ENCODE measurements around the gene CCDC88C. TPM values are rescaled to one million over a fixed set of nuclear protein-coding genes. Genes with fewer than 3 reads are reported as not detected.

CCDC88C gene
- total and polyA plus RNA-seq, 2 donors (not counting 3 experiments of a cell fraction or from before 2014, with no cell fraction given), result 11.4 to 52.1 TPM

DNA sequence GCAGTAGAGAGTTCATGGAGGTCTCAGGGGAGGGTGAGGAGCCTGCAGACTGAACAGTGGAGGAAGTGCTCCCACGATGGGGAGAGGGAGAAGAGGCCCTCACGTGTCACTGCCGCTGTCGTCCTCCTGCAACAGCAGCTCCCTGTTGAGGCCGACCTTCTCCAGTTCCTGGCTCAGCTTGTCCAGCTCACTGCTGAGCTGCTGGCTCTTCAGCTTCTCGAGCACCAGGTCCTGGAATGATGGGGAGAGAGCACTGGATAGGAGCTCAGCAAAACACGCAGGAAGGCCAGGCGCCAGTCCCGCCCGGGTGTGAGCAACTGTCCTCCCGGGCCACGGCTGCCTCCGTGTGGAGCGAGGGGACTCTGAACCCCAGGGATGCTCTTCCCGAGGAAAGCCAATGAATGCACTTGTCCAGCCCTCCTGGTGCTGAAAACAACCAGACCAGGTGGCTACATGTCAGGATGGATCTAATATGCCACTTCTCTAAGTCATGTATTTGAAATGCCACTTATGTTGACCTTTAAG, 107.8 kb downstream of the CCDC88C start:
- H3K4me1 ChIP-seq (ENCODE audit: control insufficient read depth, extremely low read depth, insufficient read depth, low read length), result peaks cover 9% of the 10 kb centered on the region
- H3K9ac ChIP-seq (replicated peaks; ENCODE audit: extremely low read depth, insufficient read depth, low read length), result no peak overlapping the region
- no peaks in the 10 kb centered on the region for H4K20me1 ChIP-seq (replicated peaks; ENCODE audit: control insufficient read depth, extremely low read depth, insufficient read depth, low read length)
- dilution Hi-C loops (cut with MboI; ENCODE audit: extremely low pct_ligation_motif_present, low sequenced_read_pairs) (no loop called here), intact Hi-C loops (cut with micrococcal nuclease) (no loop called here)
- no peak overlapping the region for H2AFZ ChIP-seq (ENCODE audit: low read depth, low read length)
- no peaks in the 10 kb centered on the region for H3K27me3 ChIP-seq (ENCODE audit: control insufficient read depth in 2 of 2, insufficient read depth in 2 of 2, low read length in 2 of 2)
- BruUV-seq (replicated peaks), result no TSS peak
- H3K36me3 ChIP-seq (ENCODE audit: control insufficient read depth in 2 of 2, extremely low read depth in 1 of 2, insufficient read depth in 2 of 2, low read length in 2 of 2), result peaks cover 0 to 43% of the 10 kb centered on the region in 2 experiments
- no peak overlapping the region for H3K4me2 ChIP-seq (ENCODE audit: insufficient read depth, low read length)
- no peak overlapping the region for H3K4me3 ChIP-seq (replicated peaks in 1 of 3; ENCODE audit: insufficient read depth in 1 of 3, low read depth in 1 of 3, low read length in 3 of 3)
- TF ChIP-seq GATA2 (IDR thresholded peaks at IDR 0.05; ENCODE audit: insufficient read depth, insufficient read length, low read depth, low read length) (no peak), MYC (IDR thresholded peaks at IDR 0.05; ENCODE audit: low read depth, low read length) (no peak), FOS (IDR thresholded peaks at IDR 0.05; ENCODE audit: borderline replicate concordance, insufficient read depth, low read length) (no peak), EZH2 (IDR thresholded peaks at IDR 0.05; ENCODE audit: borderline replicate concordance, low read depth, low read length, severe bottlenecking) (no peak), POLR2A (IDR thresholded peaks at IDR 0.05; ENCODE audit: low read depth, low read length) (no peak), POLR2AphosphoS5 (IDR thresholded peaks at IDR 0.05; ENCODE audit: insufficient read depth, low read depth, low read length) (no peak), JUN (IDR thresholded peaks at IDR 0.05; ENCODE audit: borderline replicate concordance, insufficient read depth, insufficient read length, low read depth) (no peak)
- TF ChIP-seq, protein P1, sequence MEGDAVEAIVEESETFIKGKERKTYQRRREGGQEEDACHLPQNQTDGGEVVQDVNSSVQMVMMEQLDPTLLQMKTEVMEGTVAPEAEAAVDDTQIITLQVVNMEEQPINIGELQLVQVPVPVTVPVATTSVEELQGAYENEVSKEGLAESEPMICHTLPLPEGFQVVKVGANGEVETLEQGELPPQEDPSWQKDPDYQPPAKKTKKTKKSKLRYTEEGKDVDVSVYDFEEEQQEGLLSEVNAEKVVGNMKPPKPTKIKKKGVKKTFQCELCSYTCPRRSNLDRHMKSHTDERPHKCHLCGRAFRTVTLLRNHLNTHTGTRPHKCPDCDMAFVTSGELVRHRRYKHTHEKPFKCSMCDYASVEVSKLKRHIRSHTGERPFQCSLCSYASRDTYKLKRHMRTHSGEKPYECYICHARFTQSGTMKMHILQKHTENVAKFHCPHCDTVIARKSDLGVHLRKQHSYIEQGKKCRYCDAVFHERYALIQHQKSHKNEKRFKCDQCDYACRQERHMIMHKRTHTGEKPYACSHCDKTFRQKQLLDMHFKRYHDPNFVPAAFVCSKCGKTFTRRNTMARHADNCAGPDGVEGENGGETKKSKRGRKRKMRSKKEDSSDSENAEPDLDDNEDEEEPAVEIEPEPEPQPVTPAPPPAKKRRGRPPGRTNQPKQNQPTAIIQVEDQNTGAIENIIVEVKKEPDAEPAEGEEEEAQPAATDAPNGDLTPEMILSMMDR (IDR thresholded peaks at IDR 0.05; ENCODE audit: extremely low read depth in 1 of 2, insufficient read depth in 1 of 2, low read depth in 1 of 2, low read length in 2 of 2), result no peak
- TF ChIP-seq, protein P2, sequence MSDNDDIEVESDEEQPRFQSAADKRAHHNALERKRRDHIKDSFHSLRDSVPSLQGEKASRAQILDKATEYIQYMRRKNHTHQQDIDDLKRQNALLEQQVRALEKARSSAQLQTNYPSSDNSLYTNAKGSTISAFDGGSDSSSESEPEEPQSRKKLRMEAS (IDR thresholded peaks at IDR 0.05; ENCODE audit: insufficient read depth, insufficient read length), result no peak
- FAIRE-seq, result no peak
- POLR2A ChIA-PET, result interaction anchor here (0.6 kb wide), 1 partner anchor 49 kb away, joined by 9 read pairs; no protein-coding TSS in a partner anchor
- H3K9me1 ChIP-seq (replicated peaks; ENCODE audit: control insufficient read depth, extremely low read depth, insufficient read depth, low read length), result no peaks in the 10 kb centered on the region
- CTCF ChIA-PET, result interaction anchor here (0.7 to 1.8 kb wide), 2 partner anchors 13 to 101 kb away, joined by 3 to 10 read pairs; no protein-coding TSS in a partner anchor
- H3K79me2 ChIP-seq (ENCODE audit: control insufficient read depth, insufficient read depth, low read length), result no peaks in the 10 kb centered on the region
- no peak overlapping the region for H3K27ac ChIP-seq (ENCODE audit: insufficient read depth, low read depth, low read length)
- H3K9me3 ChIP-seq (replicated peaks; ENCODE audit: control insufficient read depth, insufficient read depth, low read length), result no peaks in the 10 kb centered on the region
- no peak for DNase-seq (ENCODE audit: low read depth, low spot score)

Measured in endothelial cell of umbilical vein (primary cell).